ENCODE results near the gene TAGLN.

TAGLN gene

GRCh38 chr11:117193130-117194020, 5.8 kb upstream of the TAGLN start:
- no peak for TF ChIP-seq CTCF (IDR thresholded peaks at IDR 0.05)

- TF ChIP-seq CTCF (IDR thresholded peaks at IDR 0.05), result no peak
Observed at GRCh38 chr11:117194267-117194666, 4.9 kb upstream of the TAGLN start.

GRCh38 chr11:117195258-117195657, 3.9 kb upstream of the TAGLN start:
- TF ChIP-seq CTCF (IDR thresholded peaks at IDR 0.05), result no peak

GRCh38 chr11:117195761-117196160, 3.4 kb upstream of the TAGLN start:
- no peak for TF ChIP-seq CTCF (IDR thresholded peaks at IDR 0.05)

- no peak for TF ChIP-seq CTCF (IDR thresholded peaks at IDR 0.05)
Observed at GRCh38 chr11:117197006-117197405, 2.2 kb upstream of the TAGLN start.

GRCh38 chr11:117197516-117198456, 1.4 kb upstream of the TAGLN start:
- peak; percentile 43 for TF ChIP-seq CTCF (IDR thresholded peaks at IDR 0.05)

- no peak for TF ChIP-seq CTCF (IDR thresholded peaks at IDR 0.05)
Observed at GRCh38 chr11:117198613-117199012, 557 bp upstream of the TAGLN start.

All from LNCAP (cell line).